KMS-11 (cell line): Measurements from ENCODE around the gene KCTD16.

Source experiments
- H2AFZ ChIP-seq: fragments of 200-600 bp; sonication (generic); 2 replicates; pipeline ENCODE4 v1.6.1; 2016; ENCODE audit warnings: antibody characterized with exemption, mixed run types, low read depth
- H3K27ac ChIP-seq: fragments of 200-600 bp; sonication (generic); 2 replicates; pipeline ENCODE4 v1.6.1; 2016; ENCODE audit warnings: mild to moderate bottlenecking, mixed run types
- H3K27me3 ChIP-seq: fragments of 200-600 bp; sonication (generic); 2 replicates; pipeline ENCODE4 v1.6.1; 2017; ENCODE audit warnings: mild to moderate bottlenecking, low read depth, mixed run types, moderate library complexity; ENCODE audit not compliant: insufficient read depth
- H3K36me3 ChIP-seq: fragments of 200-600 bp; sonication (generic); 2 replicates; pipeline ENCODE4 v1.6.1; 2017; ENCODE audit warnings: mild to moderate bottlenecking, mixed run types; ENCODE audit not compliant: insufficient read depth
- H3K4me1 ChIP-seq: fragments of 200-600 bp; sonication (generic); 2 replicates; pipeline ENCODE4 v1.6.1; 2016; ENCODE audit warnings: mild to moderate bottlenecking, low read depth, mixed run types; ENCODE audit not compliant: poor library complexity, severe bottlenecking
- H3K4me2 ChIP-seq: fragments of 200-600 bp; sonication (generic); 2 replicates; pipeline ENCODE4 v1.7.0; 2016; ENCODE audit warnings: mild to moderate bottlenecking, mixed run types
- H3K4me3 ChIP-seq: fragments of 200-600 bp; sonication (generic); IDR thresholded peaks from 2 replicates; pipeline ENCODE4 v1.6.1; 2017; ENCODE audit warnings: low read depth, low read length, mixed read lengths; ENCODE audit not compliant: insufficient read depth
- H3K79me2 ChIP-seq: fragments of 200-600 bp; sonication (generic); 2 replicates; pipeline ENCODE4 v1.6.1; 2016; ENCODE audit warnings: low read depth, mixed run types; ENCODE audit not compliant: insufficient read depth
- H3K9ac ChIP-seq: fragments of 200-600 bp; sonication (generic); 2 replicates; pipeline ENCODE4 v1.6.1; 2016; ENCODE audit warnings: mild to moderate bottlenecking, mixed run types
- H4K20me1 ChIP-seq: fragments of 200-600 bp; sonication (generic); 2 replicates; pipeline ENCODE4 v1.6.1; 2016; ENCODE audit warnings: mild to moderate bottlenecking, mixed run types; ENCODE audit not compliant: insufficient read depth
- CTCF ChIP-seq: fragments of 200-600 bp; sonication (generic); conservative IDR thresholded peaks from 2 replicates; pipeline ENCODE4 v1.6.1; 2017; ENCODE audit warnings: low read depth, mild to moderate bottlenecking, antibody characterized with exemption, low read length, moderate library complexity, mixed read lengths

The KCTD16 gene

DNA sequence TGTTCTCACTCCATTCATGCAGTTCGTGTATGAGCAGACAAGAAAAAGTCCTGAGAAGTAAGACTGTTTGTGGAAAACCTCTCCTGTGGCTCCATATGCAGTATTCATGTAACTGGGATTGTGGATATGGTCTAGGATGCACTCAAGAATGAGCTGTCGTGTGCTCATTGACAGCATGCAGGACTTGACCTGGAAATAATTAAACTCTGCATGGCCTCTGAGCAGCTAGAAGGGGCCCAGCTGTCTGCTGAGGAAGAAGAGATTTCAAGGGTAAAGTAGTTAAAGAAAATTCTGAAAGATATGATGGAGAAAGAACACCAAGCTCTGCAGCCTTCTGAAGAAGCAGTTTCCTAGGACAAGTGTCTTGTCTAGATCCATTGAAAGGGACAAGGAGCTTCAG lies 89.4 kb downstream of the KCTD16 start:
- no peaks in the 10 kb centered on the region for H4K20me1 ChIP-seq
- H3K27ac ChIP-seq, result no peak overlapping the region
- no peaks in the 10 kb centered on the region for H3K4me1 ChIP-seq
- no peaks in the 10 kb centered on the region for H3K27me3 ChIP-seq
- no peak overlapping the region for H2AFZ ChIP-seq
- no peak overlapping the region for H3K9ac ChIP-seq
- no peak overlapping the region for H3K4me3 ChIP-seq
- no peak for TF ChIP-seq CTCF
- no peaks in the 10 kb centered on the region for H3K36me3 ChIP-seq
- H3K79me2 ChIP-seq, result no peaks in the 10 kb centered on the region
- no peak overlapping the region for H3K4me2 ChIP-seq

DNA sequence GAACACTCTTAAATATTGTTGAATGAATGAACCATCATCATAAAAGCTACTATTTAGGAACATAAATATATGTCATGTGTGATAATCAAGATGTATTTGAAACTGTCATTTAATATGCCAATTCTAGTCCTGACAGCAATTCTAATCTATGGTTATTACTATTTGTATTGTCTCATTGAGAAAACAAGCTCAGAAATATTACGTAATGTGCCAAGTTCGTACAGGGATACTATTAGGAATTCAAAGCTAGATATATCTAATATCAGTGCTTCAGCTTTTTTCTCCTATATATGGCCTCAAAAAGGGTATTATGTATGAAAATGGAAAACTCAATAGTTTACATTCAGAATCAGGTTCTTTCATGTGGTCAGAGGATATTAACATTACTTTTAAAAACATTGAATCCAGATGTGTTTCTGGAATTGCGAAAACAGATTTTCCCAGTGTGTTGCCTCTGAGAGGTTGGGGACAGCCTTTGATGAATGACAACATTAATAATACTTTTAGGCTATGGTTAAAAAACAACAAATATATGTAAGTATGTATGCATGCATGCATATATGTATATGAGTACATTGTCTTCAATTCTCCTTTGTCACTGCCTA lies 95.1 kb downstream of the KCTD16 start:
- Histone ChIP-seq H3K79me2 (no peaks in the 10 kb centered on the region), H3K4me2 (no peak overlapping the region), H3K36me3 (no peaks in the 10 kb centered on the region), H3K4me1 (peaks cover 26% of the 10 kb centered on the region), H4K20me1 (no peaks in the 10 kb centered on the region), H3K27ac (no peak overlapping the region), H3K27me3 (no peaks in the 10 kb centered on the region), H2AFZ (no peak overlapping the region), H3K4me3 (no peak overlapping the region), H3K9ac (no peak overlapping the region)
- TF ChIP-seq CTCF, result no peak

GRCh38 chr5:144267961-144268513 lies 97.4 kb downstream of the KCTD16 start:
- H3K9ac ChIP-seq, result no peak overlapping the region
- H3K79me2 ChIP-seq, result no peaks in the 10 kb centered on the region
- TF ChIP-seq CTCF, result no peak
- peak overlapping the region; percentile 10; the same call in 1 of the 2 replicates for H3K4me2 ChIP-seq
- no peak overlapping the region for H3K27ac ChIP-seq
- no peaks in the 10 kb centered on the region for H3K27me3 ChIP-seq
- no peaks in the 10 kb centered on the region for H3K36me3 ChIP-seq
- no peak overlapping the region for H3K4me3 ChIP-seq
- H3K4me1 ChIP-seq, result peaks cover 45% of the 10 kb centered on the region
- H4K20me1 ChIP-seq, result no peaks in the 10 kb centered on the region
- H2AFZ ChIP-seq, result no peak overlapping the region

- Histone ChIP-seq H4K20me1 (no peaks in the 10 kb centered on the region), H3K4me1 (peaks cover 88% of the 10 kb centered on the region), H3K4me2 (peak overlapping the region; percentile 38), H3K9ac (no peak overlapping the region), H3K4me3 (no peak overlapping the region), H3K27me3 (no peaks in the 10 kb centered on the region), H2AFZ (peak overlapping the region; percentile 7; the same call in 1 of the 2 replicates), H3K27ac (peak overlapping the region; percentile 61), H3K36me3 (no peaks in the 10 kb centered on the region), H3K79me2 (no peaks in the 10 kb centered on the region)
- TF ChIP-seq CTCF, result no peak
Measured at GRCh38 chr5:144273232-144274027, 102.8 kb downstream of the KCTD16 start.
